ENCODE measurements around the gene LAMP1.

GRCh38 chr13:113364901-113365582, 68.0 kb downstream of the LAMP1 start:
- TF ChIP-seq PATZ1 (CRISPR knock-in tag; IDR thresholded peaks at IDR 0.05; ENCODE audit: borderline replicate concordance) (no peak), RARB (CRISPR knock-in tag; IDR thresholded peaks at IDR 0.05) (no peak), TOX (CRISPR knock-in tag; IDR thresholded peaks at IDR 0.05; ENCODE audit: borderline replicate concordance) (no peak), ARNTL (CRISPR knock-in tag; IDR thresholded peaks at IDR 0.05; ENCODE audit: borderline replicate concordance, low read depth) (no peak), BACH2 (CRISPR knock-in tag; IDR thresholded peaks at IDR 0.05; ENCODE audit: borderline replicate concordance) (no peak), TSHZ2 (CRISPR knock-in tag; IDR thresholded peaks at IDR 0.05) (no peak), PPARA (CRISPR knock-in tag; IDR thresholded peaks at IDR 0.05; ENCODE audit: borderline replicate concordance) (no peak), ZNF565 (CRISPR knock-in tag; conservative IDR thresholded peaks at IDR 0.05; ENCODE audit: low read depth) (no peak), POU6F1 (CRISPR knock-in tag; IDR thresholded peaks at IDR 0.05; ENCODE audit: borderline replicate concordance, low read depth) (no peak), ZFP30 (CRISPR knock-in tag; IDR thresholded peaks at IDR 0.05) (no peak), GLIS3 (CRISPR knock-in tag; IDR thresholded peaks at IDR 0.05) (no peak), ZFP3 (CRISPR knock-in tag; IDR thresholded peaks at IDR 0.05) (no peak)

All from SK-N-SH treated with all-trans-retinoic acid at 6 μM for 48 hours (cell line).